Nephron progenitor cell (in vitro differentiated cells): Measurements from ENCODE around the gene PRODH.
"Not testable (repeated sequence)": the region's sequence is repeated elsewhere in the genome, so short reads cannot be mapped to it uniquely, and the experiment has no call there.

Source experiments
- DNase-seq: peaks from one replicate; pipeline ENCODE4 v3.0.0; 2021
- H3K27ac Mint-ChIP-seq: 2 replicates; pipeline ENCODE4 v1.8.0; 2021; ENCODE audit warnings: mild to moderate bottlenecking, moderate library complexity, mixed read lengths
- H3K27me3 Mint-ChIP-seq: 2 replicates; pipeline ENCODE4 v1.8.0; 2021; ENCODE audit warnings: mild to moderate bottlenecking, low read depth, mixed read lengths; ENCODE audit not compliant: poor library complexity
- H3K36me3 Mint-ChIP-seq: 2 replicates; pipeline ENCODE4 v1.8.0; 2021; ENCODE audit warnings: low read depth, mixed read lengths
- H3K4me1 Mint-ChIP-seq: 2 replicates; pipeline ENCODE4 v1.8.0; 2021; ENCODE audit warnings: mixed read lengths
- H3K4me3 Mint-ChIP-seq: 2 replicates; pipeline ENCODE4 v1.8.0; 2021; ENCODE audit warnings: mild to moderate bottlenecking, moderate library complexity, mixed read lengths
- H3K9me3 Mint-ChIP-seq: 2 replicates; pipeline ENCODE4 v1.8.0; 2021; ENCODE audit warnings: mild to moderate bottlenecking, moderate library complexity, mixed read lengths
- TF ChIP-seq, protein P1 (sequence below): fragments of 200-600 bp; sonication (generic); IDR thresholded peaks from 2 replicates; pipeline ENCODE4 v1.5.0; 2021; ENCODE audit warnings: antibody characterized with exemption

The PRODH gene

DNA sequence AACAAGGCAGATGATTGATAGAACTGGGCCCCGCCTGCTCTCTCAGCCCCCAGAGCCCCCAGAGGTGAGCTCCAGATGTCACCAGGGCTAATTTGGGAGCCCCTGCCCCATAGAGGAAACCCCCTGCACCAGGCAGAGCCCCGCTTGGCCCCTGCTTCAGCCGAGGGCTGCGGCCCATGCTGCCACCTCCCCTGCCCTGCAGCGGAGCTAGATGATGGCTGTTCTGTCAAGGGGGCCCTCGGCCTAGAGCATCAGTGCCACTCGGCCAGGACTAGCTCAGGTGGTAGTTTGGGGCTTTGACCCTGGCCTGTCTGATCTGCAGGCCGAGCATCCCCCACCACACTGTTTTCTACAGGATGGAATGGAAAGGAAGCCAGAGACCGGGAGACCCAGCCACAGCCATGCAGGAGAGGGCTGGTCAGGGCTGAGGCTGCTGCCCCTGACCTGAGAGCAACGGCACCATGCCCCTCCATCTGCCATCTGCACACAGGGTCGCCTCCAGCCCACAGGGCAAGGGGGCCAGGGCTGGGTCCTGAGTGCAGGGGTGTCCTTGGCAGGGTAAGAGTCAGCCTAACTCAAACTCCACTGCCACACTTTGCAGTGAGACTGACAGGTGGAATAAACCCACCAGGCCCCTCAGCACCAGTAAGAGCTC is 24.2 kb upstream of the PRODH start:
- H3K27ac Mint-ChIP-seq, H3K36me3 Mint-ChIP-seq, H3K9me3 Mint-ChIP-seq, DNase-seq, H3K4me1 Mint-ChIP-seq, H3K4me3 Mint-ChIP-seq: not testable (repeated sequence)
- H3K27me3 Mint-ChIP-seq, result peaks cover 10% of the 10 kb centered on the region

DNA sequence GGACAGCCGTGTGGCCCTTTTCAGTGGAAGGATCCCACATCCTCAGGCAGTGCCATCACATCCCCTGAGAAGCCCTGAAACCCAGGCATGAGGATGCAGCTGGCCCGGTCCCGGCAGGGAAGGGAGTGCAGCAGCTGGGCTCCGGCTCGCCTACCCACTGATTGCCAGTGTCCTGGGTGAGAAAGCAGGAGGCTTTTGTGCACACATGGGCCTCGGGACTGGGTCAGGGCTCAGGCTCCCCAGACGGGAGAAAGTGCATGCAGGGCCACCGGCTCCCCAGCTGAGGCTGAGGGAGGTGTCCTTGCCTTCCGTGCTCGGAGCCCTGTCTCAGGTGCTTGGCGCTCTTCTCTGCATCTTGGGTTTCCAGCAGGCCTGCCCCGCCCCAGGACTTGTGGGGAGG is 23.6 kb upstream of the PRODH start:
- H3K27ac Mint-ChIP-seq, H3K36me3 Mint-ChIP-seq, H3K9me3 Mint-ChIP-seq: not testable (repeated sequence)

GRCh38 chr22:18959266-18959665 is 23.2 kb upstream of the PRODH start:
- not testable (repeated sequence) for DNase-seq, H3K4me1 Mint-ChIP-seq, H3K36me3 Mint-ChIP-seq, H3K9me3 Mint-ChIP-seq, H3K27ac Mint-ChIP-seq, H3K4me3 Mint-ChIP-seq
- H3K27me3 Mint-ChIP-seq, result peaks cover 11% of the 10 kb centered on the region

More for the DNA sequence above, 23.6 kb upstream of the PRODH start:
- peaks cover 11% of the 10 kb centered on the region for H3K27me3 Mint-ChIP-seq
- H3K4me3 Mint-ChIP-seq, DNase-seq, H3K4me1 Mint-ChIP-seq: not testable (repeated sequence)

DNA sequence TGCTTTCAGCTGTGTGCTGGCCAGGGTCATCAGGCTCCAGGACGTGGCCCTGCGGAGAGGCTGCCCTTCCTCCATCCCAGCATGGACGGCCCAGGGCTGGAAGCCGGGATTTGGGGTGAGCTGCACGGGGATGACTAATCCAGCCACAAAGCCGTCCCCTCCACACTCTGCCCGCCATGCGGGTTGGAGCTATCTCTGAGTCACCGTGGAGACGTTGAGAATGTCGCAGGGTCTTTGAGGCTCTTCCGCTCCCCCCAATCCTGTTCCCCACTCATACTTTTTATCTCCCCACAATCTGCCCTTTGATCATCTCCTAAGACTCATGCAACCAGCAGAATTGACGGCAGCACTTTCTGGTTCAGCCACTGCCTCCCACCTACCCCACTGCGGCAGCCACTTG is 22.6 kb upstream of the PRODH start:
- H3K36me3 Mint-ChIP-seq, H3K27ac Mint-ChIP-seq, H3K4me3 Mint-ChIP-seq, DNase-seq, H3K9me3 Mint-ChIP-seq, H3K4me1 Mint-ChIP-seq: not testable (repeated sequence)
- peaks cover 11% of the 10 kb centered on the region for H3K27me3 Mint-ChIP-seq

- DNase-seq, H3K4me3 Mint-ChIP-seq, H3K9me3 Mint-ChIP-seq, H3K27ac Mint-ChIP-seq, H3K36me3 Mint-ChIP-seq, H3K4me1 Mint-ChIP-seq: not testable (repeated sequence)
- H3K27me3 Mint-ChIP-seq, result peaks cover 11% of the 10 kb centered on the region
These were observed 22.2 kb upstream of the PRODH start for GRCh38 chr22:18958321-18958705.

DNA sequence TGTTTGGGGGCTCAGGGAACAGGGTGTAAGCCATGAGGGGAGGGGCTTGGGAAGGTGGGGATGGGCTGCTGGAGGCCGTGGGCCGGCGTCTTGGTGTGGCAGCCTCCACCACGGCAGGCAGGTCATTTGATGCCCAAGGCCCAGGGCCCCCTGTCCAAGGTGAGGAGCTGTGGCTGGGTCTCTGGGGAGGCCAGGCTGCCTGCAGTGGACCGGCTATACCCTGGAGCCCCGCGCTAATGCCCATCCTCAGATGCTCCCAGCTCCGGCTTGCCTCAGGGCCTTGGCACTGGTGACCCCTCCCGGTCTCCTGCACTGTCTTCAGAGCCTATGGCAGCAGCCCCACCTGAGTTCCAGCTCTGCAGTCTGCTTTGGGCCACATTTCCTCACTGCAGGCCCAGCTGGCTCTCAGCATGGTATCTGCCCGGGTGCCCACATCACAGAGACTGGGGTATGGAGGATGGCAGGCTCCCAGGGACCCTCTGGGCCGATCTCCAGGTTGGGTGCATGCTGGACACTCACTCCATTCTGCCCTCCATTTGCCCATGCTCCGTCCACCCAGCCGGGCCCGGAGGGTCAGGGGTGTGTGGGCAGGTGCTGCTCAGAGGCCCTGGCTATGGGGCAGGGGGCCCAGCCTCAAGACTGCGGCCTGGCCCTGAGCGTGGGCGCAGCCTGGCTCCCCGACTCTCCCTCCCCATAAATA is 21.7 kb upstream of the PRODH start:
- H3K4me1 Mint-ChIP-seq, DNase-seq: not testable (repeated sequence)

GRCh38 chr22:18956956-18957355 is 20.9 kb upstream of the PRODH start:
- H3K4me1 Mint-ChIP-seq, result not testable (repeated sequence)

More for the DNA sequence above, 21.7 kb upstream of the PRODH start:
- not testable (repeated sequence) for H3K9me3 Mint-ChIP-seq, H3K4me3 Mint-ChIP-seq, H3K36me3 Mint-ChIP-seq, H3K27ac Mint-ChIP-seq
- H3K27me3 Mint-ChIP-seq, result peaks cover 11% of the 10 kb centered on the region

DNA sequence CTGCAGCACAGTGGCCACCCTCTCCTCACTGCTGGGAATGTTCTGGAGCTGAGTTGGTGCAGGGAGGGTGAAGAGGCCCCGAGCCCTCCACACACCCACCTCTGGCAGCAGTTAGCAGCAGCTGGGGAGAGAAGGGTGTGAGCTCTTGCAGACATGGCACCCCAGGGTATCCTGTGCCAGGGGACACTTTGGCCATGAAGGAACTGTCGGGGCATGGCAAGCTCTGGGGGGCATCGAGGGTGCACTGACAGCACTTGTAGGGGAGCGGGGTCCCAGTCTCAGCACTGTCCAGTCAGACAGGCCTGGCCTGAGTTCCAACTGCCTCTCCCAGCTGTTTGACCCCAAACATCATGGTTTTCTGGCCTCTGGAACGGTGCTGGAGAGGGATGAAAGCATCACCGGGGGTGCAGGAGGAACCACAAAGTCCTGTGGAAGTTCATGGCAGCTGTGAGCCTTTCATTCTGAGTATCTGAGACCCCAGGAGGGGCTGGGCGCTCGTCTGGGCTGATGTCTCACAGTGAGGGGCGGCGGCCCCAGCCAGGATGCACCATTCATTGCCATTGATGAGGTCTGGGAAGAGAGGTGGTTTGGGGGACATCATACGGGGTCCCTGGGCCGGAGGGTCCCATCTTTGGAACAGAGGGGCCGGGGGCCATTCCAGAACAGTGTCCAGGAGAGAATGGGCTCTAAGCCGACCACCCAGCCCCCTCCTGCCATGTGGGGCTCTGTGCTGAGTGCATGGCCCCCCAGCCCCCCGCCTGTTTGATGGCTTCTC is 20.2 kb upstream of the PRODH start:
- H3K36me3 Mint-ChIP-seq, H3K27ac Mint-ChIP-seq, H3K9me3 Mint-ChIP-seq, H3K4me1 Mint-ChIP-seq, H3K4me3 Mint-ChIP-seq, DNase-seq: not testable (repeated sequence)
- H3K27me3 Mint-ChIP-seq, result peaks cover 11% of the 10 kb centered on the region

More at GRCh38 chr22:18956956-18957355, 20.9 kb upstream of the PRODH start:
- not testable (repeated sequence) for H3K9me3 Mint-ChIP-seq, H3K4me3 Mint-ChIP-seq, H3K36me3 Mint-ChIP-seq, H3K27ac Mint-ChIP-seq, DNase-seq
- peaks cover 11% of the 10 kb centered on the region for H3K27me3 Mint-ChIP-seq

DNA sequence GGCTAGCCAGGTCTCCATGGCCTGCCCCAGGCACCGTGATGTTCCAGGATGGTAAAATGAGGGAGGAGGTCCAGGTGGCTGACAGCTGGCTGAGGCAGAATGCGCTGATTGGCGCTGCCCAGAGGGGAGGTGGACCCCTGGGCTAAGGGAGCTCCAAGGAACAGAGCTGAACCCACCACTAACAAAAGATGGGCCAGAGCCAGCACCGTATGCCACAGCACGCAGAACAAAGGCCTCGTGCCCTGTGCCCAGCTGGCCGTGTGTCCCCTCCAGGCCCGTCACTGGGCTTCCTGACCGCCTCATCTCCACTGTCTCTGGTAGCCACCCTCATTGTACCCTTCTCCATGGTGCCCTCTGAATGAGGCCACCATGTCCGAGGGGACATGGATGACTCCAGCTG is 19.6 kb upstream of the PRODH start:
- DNase-seq, result no peak
- no peaks in the 10 kb centered on the region for H3K36me3 Mint-ChIP-seq
- no peaks in the 10 kb centered on the region for H3K4me1 Mint-ChIP-seq
- H3K4me3 Mint-ChIP-seq, result no peak overlapping the region
- peaks cover 11% of the 10 kb centered on the region for H3K27me3 Mint-ChIP-seq
- no peaks in the 10 kb centered on the region for H3K9me3 Mint-ChIP-seq
- peak overlapping the region; percentile 34 for H3K27ac Mint-ChIP-seq
- TF ChIP-seq, protein P1, sequence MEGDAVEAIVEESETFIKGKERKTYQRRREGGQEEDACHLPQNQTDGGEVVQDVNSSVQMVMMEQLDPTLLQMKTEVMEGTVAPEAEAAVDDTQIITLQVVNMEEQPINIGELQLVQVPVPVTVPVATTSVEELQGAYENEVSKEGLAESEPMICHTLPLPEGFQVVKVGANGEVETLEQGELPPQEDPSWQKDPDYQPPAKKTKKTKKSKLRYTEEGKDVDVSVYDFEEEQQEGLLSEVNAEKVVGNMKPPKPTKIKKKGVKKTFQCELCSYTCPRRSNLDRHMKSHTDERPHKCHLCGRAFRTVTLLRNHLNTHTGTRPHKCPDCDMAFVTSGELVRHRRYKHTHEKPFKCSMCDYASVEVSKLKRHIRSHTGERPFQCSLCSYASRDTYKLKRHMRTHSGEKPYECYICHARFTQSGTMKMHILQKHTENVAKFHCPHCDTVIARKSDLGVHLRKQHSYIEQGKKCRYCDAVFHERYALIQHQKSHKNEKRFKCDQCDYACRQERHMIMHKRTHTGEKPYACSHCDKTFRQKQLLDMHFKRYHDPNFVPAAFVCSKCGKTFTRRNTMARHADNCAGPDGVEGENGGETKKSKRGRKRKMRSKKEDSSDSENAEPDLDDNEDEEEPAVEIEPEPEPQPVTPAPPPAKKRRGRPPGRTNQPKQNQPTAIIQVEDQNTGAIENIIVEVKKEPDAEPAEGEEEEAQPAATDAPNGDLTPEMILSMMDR, result no peak
